Measurements from ENCODE around the gene SNX1.

DNA sequence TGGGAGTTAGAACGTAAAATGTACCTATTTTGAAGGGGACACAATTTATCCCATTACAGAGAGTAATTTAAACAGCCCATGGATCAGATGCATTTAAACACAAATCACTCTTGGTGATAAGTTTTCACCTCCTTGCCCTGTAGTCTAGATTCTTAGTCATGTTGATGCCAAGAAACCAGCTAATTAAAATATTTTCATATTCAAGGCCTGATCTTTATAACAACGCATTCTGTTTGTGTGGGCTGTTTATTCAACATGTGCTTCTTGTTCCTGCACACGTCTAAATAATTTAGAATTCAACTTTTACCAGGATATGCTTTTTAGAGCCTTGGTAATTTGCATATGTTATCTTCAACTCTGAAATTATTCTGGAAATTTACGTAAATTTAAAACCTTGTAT lies 25.8 kb downstream of the SNX1 start:
- TF ChIP-seq STAT1 (conservative IDR thresholded peaks at IDR 0.05) (no peak), EP300 (IDR thresholded peaks at IDR 0.05; ENCODE audit: borderline replicate concordance in 1 of 2, control insufficient read depth in 1 of 2, low read depth in 2 of 2, low read length in 2 of 2) (no peak), RFX5 (IDR thresholded peaks at IDR 0.05; ENCODE audit: low read depth, low read length) (no peak), SIN3A (IDR thresholded peaks at IDR 0.05; ENCODE audit: low read depth, low read length) (no peak), WRNIP1 (IDR thresholded peaks at IDR 0.05; ENCODE audit: borderline replicate concordance, low read depth, low read length) (no peak), BACH1 (IDR thresholded peaks at IDR 0.05; ENCODE audit: borderline replicate concordance) (no peak), POLR2AphosphoS5 (IDR thresholded peaks at IDR 0.05; ENCODE audit: low read length) (no peak)
- TF ChIP-seq, protein P1, sequence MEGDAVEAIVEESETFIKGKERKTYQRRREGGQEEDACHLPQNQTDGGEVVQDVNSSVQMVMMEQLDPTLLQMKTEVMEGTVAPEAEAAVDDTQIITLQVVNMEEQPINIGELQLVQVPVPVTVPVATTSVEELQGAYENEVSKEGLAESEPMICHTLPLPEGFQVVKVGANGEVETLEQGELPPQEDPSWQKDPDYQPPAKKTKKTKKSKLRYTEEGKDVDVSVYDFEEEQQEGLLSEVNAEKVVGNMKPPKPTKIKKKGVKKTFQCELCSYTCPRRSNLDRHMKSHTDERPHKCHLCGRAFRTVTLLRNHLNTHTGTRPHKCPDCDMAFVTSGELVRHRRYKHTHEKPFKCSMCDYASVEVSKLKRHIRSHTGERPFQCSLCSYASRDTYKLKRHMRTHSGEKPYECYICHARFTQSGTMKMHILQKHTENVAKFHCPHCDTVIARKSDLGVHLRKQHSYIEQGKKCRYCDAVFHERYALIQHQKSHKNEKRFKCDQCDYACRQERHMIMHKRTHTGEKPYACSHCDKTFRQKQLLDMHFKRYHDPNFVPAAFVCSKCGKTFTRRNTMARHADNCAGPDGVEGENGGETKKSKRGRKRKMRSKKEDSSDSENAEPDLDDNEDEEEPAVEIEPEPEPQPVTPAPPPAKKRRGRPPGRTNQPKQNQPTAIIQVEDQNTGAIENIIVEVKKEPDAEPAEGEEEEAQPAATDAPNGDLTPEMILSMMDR (IDR thresholded peaks at IDR 0.05 in 2 of 3, conservative IDR thresholded peaks at IDR 0.05 in 1 of 3; ENCODE audit: control insufficient read depth in 2 of 3, extremely low read depth in 1 of 3, insufficient read depth in 1 of 3, low read depth in 3 of 3, low read length in 3 of 3), result no peak
- TF ChIP-seq, protein P2, sequence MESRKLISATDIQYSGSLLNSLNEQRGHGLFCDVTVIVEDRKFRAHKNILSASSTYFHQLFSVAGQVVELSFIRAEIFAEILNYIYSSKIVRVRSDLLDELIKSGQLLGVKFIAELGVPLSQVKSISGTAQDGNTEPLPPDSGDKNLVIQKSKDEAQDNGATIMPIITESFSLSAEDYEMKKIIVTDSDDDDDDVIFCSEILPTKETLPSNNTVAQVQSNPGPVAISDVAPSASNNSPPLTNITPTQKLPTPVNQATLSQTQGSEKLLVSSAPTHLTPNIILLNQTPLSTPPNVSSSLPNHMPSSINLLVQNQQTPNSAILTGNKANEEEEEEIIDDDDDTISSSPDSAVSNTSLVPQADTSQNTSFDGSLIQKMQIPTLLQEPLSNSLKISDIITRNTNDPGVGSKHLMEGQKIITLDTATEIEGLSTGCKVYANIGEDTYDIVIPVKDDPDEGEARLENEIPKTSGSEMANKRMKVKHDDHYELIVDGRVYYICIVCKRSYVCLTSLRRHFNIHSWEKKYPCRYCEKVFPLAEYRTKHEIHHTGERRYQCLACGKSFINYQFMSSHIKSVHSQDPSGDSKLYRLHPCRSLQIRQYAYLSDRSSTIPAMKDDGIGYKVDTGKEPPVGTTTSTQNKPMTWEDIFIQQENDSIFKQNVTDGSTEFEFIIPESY (IDR thresholded peaks at IDR 0.05), result no peak

Measured in GM12878 (cell line).